Non-pigmented ciliary epithelial cell (primary cell): ENCODE data around the gene TBC1D25.

Experiments
- DNase-seq: peaks from one replicate; pipeline ENCODE4 v3.0.0-alpha.2; 2010; ENCODE audit warnings: low read depth

The TBC1D25 gene

GRCh38 chrX:48601741-48602394 is 62.4 kb downstream of the TBC1D25 start:
- no peak for DNase-seq

- no peak for DNase-seq
Measured at GRCh38 chrX:48604701-48605100, 65.2 kb downstream of the TBC1D25 start.

- DNase-seq: no peak
Measured at GRCh38 chrX:48606091-48606490, 66.6 kb downstream of the TBC1D25 start.

- no peak for DNase-seq
Measured at GRCh38 chrX:48611703-48612102, 72.2 kb downstream of the TBC1D25 start.
